ENCODE data around the gene TMEM143. TPM values are rescaled to one million over a fixed set of nuclear protein-coding genes. Genes with fewer than 3 reads are reported as not detected.

The TMEM143 gene
- total and polyA plus RNA-seq, 2 donors (not counting 3 experiments of a cell fraction or from before 2014, with no cell fraction given), result 5.4 to 7.3 TPM

DNA sequence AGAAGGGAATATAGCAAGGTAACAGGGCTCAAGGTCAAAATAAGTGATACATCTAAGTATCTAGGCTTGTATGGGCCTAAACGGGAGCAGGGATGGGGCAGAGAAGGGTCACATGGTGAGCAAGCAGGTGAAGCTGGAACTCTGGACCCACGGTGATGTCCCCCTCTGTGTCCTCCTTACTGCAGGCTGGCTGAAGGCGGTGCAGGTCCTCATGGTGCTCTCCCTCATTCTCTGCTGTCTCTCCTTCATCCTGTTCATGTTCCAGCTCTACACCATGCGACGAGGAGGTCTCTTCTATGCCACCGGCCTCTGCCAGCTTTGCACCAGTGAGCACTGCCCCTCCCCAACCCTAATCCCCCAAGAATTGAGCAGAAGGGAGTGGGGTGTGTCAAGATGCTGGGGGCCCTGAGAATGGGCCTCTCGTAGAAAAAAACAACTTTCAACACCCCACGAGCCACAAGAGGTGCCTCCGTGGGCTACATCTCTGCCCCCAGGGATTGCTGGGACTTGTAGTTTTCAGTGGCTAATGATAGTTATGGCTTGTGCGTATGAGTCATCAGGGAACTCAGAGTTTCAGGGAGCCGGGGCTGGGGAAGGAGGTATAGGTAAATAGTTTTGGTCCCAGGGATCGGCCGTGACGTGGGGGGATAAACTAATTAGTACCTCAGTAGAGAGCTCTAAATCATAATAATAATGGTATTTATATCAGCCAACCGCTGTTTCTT, 34.4 kb downstream of the TMEM143 start:
- ChIA-PET POLR2A (no interaction called here), CTCF (interaction anchor here (2.1 to 2.2 kb wide), 2 partner anchors 9 to 15 kb away, joined by 6 to 8 read pairs; no protein-coding TSS in a partner anchor)
- Histone ChIP-seq H2AFZ (ENCODE audit: low read depth, low read length) (no peak overlapping the region), H3K36me3 (ENCODE audit: control insufficient read depth in 2 of 2, extremely low read depth in 1 of 2, insufficient read depth in 2 of 2, low read length in 2 of 2) (no peaks in the 10 kb centered on the region), H3K4me2 (ENCODE audit: insufficient read depth, low read length) (no peak overlapping the region), H3K27me3 (ENCODE audit: control insufficient read depth in 2 of 2, insufficient read depth in 2 of 2, low read length in 2 of 2) (no peaks in the 10 kb centered on the region), H3K9me1 (replicated peaks; ENCODE audit: control insufficient read depth, extremely low read depth, insufficient read depth, low read length) (no peaks in the 10 kb centered on the region), H3K4me3 (replicated peaks in 1 of 3; ENCODE audit: insufficient read depth in 1 of 3, low read depth in 1 of 3, low read length in 3 of 3) (no peak overlapping the region), H3K79me2 (ENCODE audit: control insufficient read depth, insufficient read depth, low read length) (peaks cover 13% of the 10 kb centered on the region), H3K27ac (ENCODE audit: insufficient read depth, low read depth, low read length) (no peak overlapping the region), H3K9ac (replicated peaks; ENCODE audit: extremely low read depth, insufficient read depth, low read length) (no peak overlapping the region), H3K4me1 (ENCODE audit: control insufficient read depth, extremely low read depth, insufficient read depth, low read length) (peaks cover 24% of the 10 kb centered on the region), H3K9me3 (replicated peaks; ENCODE audit: control insufficient read depth, insufficient read depth, low read length) (no peaks in the 10 kb centered on the region), H4K20me1 (replicated peaks; ENCODE audit: control insufficient read depth, extremely low read depth, insufficient read depth, low read length) (no peaks in the 10 kb centered on the region)
- TF ChIP-seq, protein P1, sequence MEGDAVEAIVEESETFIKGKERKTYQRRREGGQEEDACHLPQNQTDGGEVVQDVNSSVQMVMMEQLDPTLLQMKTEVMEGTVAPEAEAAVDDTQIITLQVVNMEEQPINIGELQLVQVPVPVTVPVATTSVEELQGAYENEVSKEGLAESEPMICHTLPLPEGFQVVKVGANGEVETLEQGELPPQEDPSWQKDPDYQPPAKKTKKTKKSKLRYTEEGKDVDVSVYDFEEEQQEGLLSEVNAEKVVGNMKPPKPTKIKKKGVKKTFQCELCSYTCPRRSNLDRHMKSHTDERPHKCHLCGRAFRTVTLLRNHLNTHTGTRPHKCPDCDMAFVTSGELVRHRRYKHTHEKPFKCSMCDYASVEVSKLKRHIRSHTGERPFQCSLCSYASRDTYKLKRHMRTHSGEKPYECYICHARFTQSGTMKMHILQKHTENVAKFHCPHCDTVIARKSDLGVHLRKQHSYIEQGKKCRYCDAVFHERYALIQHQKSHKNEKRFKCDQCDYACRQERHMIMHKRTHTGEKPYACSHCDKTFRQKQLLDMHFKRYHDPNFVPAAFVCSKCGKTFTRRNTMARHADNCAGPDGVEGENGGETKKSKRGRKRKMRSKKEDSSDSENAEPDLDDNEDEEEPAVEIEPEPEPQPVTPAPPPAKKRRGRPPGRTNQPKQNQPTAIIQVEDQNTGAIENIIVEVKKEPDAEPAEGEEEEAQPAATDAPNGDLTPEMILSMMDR (IDR thresholded peaks at IDR 0.05; ENCODE audit: extremely low read depth in 1 of 2, insufficient read depth in 1 of 2, low read depth in 1 of 2, low read length in 2 of 2), result no peak
- TF ChIP-seq EZH2 (IDR thresholded peaks at IDR 0.05; ENCODE audit: borderline replicate concordance, low read depth, low read length, severe bottlenecking) (no peak), POLR2A (IDR thresholded peaks at IDR 0.05; ENCODE audit: low read depth, low read length) (no peak), GATA2 (IDR thresholded peaks at IDR 0.05; ENCODE audit: insufficient read depth, insufficient read length, low read depth, low read length) (no peak), POLR2AphosphoS5 (IDR thresholded peaks at IDR 0.05; ENCODE audit: insufficient read depth, low read depth, low read length) (no peak), FOS (IDR thresholded peaks at IDR 0.05; ENCODE audit: borderline replicate concordance, insufficient read depth, low read length) (peak; percentile 81), MYC (IDR thresholded peaks at IDR 0.05; ENCODE audit: low read depth, low read length) (no peak), JUN (IDR thresholded peaks at IDR 0.05; ENCODE audit: borderline replicate concordance, insufficient read depth, insufficient read length, low read depth) (peak; percentile 46)
- TF ChIP-seq, protein P2, sequence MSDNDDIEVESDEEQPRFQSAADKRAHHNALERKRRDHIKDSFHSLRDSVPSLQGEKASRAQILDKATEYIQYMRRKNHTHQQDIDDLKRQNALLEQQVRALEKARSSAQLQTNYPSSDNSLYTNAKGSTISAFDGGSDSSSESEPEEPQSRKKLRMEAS (IDR thresholded peaks at IDR 0.05; ENCODE audit: insufficient read depth, insufficient read length), result no peak
- peak; percentile 52 for FAIRE-seq
- intact Hi-C loops (cut with micrococcal nuclease) (no loop called here), dilution Hi-C loops (cut with MboI; ENCODE audit: extremely low pct_ligation_motif_present, low sequenced_read_pairs) (no loop called here)
- BruUV-seq (replicated peaks), result no TSS peak
- no peak for DNase-seq (ENCODE audit: low read depth, low spot score)
